PFSK-1 (cell line): Measurements from ENCODE around the gene CERS2.

Source experiments
- FOXP2 ChIP-seq: optimal IDR thresholded peaks from 2 replicates; pipeline ENCODE3; 2011; ENCODE audit warnings: borderline replicate concordance, control low read depth, inconsistent platforms; ENCODE audit not compliant: insufficient read depth; ENCODE audit errors: extremely low read length, extremely low read depth
- POLR2AphosphoS5 ChIP-seq: IDR thresholded peaks from 2 replicates; pipeline ENCODE4 v1.6.1; 2012; ENCODE audit warnings: low read depth, mild to moderate bottlenecking, control low read depth, low read length, moderate library complexity
- REST ChIP-seq, 2 experiments: IDR thresholded peaks; 2 replicates each; pipeline versions ENCODE4 v1.6.1 to v1.8.0; 2011 to 2012; ENCODE audit warnings: low read depth in 2 of 2, low read length in 2 of 2, control low read depth in 1 of 2, inconsistent platforms in 1 of 2, mild to moderate bottlenecking in 1 of 2, moderate library complexity in 1 of 2; ENCODE audit not compliant: insufficient read depth in 1 of 2
- SIN3A ChIP-seq: IDR thresholded peaks from 2 replicates; pipeline ENCODE4 v1.6.1; 2012; ENCODE audit warnings: mild to moderate bottlenecking, low read length, moderate library complexity, borderline replicate concordance; ENCODE audit not compliant: insufficient read depth
- TAF1 ChIP-seq: IDR thresholded peaks from 2 replicates; pipeline ENCODE4 v1.6.1; 2012; ENCODE audit warnings: low read length, control low read depth, borderline replicate concordance; ENCODE audit not compliant: insufficient read depth

Gene CERS2

GRCh38 chr1:150928286-150928685, 46.3 kb downstream of the CERS2 start:
- no peak for TF ChIP-seq TAF1

GRCh38 chr1:150927624-150928023, 47.0 kb downstream of the CERS2 start:
- TF ChIP-seq FOXP2 (no peak), TAF1 (no peak), REST (IDR thresholded peaks at IDR 0.05; ENCODE audit: insufficient read depth in 1 of 2, low read depth in 2 of 2, low read length in 2 of 2) (no peak), POLR2AphosphoS5 (no peak)

DNA sequence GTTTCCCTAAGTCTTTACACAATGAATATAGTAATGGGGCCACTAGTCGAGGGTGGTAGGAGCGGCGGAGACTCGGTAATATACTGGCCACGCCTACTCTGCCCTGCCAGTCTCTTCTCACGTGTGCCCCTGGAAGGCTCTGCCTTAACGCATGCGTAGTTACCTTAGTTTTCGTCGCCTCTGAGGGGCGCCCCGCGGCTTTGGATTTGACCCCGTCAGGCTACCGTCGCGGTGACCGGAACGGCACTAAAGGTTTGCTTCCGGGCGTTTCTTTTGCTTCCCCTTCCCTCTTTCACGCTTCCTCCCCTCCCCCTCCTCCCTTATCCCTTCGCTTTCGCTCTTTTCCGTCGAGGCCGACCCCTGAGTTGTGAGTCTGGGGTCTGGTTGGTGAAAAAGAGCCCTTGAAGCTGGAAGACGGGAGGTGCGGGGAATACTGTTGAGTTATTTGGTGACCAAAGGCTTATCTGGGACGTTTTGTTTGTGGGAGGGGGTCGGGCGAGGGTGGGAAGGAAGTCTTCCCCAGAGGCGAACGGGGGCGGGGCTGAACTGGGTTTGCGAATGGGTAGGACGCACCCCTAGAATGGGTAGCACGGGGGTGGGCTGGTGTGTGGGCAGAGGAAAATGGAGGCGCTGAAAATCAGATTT, 48.4 kb downstream of the CERS2 start, which contains the start of gene SETDB1:
SETDB1 (plus strand) TSS at position 267 of the 645 bp plus-strand sequence. CDS start 1,352 bp downstream, outside the sequence.
- TF ChIP-seq TAF1 (peak; percentile 65; the same call in 1 of the 2 replicates), SIN3A (no peak), POLR2AphosphoS5 (peak; percentile 92), FOXP2 (peak; percentile 23), REST (IDR thresholded peaks at IDR 0.05; ENCODE audit: insufficient read depth in 1 of 2, low read depth in 2 of 2, low read length in 2 of 2) (0 out of 4 replicates have a peak, but pooled peaks of 1 of the 2 experiments have one; percentile 43)

- no peak for TF ChIP-seq POLR2AphosphoS5
- no peak for TF ChIP-seq SIN3A
- TF ChIP-seq TAF1 = no peak
- TF ChIP-seq FOXP2 = no peak
- TF ChIP-seq REST (IDR thresholded peaks at IDR 0.05; ENCODE audit: insufficient read depth in 1 of 2, low read depth in 2 of 2, low read length in 2 of 2) = no peak
Measured at GRCh38 chr1:150925080-150925479, 49.6 kb downstream of the CERS2 start.

- TF ChIP-seq REST (IDR thresholded peaks at IDR 0.05; ENCODE audit: insufficient read depth in 1 of 2, low read depth in 2 of 2, low read length in 2 of 2) = no peak
- TF ChIP-seq FOXP2 = no peak
- TF ChIP-seq SIN3A = no peak
- TF ChIP-seq TAF1 = no peak
- no peak for TF ChIP-seq POLR2AphosphoS5
Measured at GRCh38 chr1:150922519-150922975, 52.1 kb downstream of the CERS2 start.
